GM21825 (cell line): ENCODE measurements around the gene H1-8.

ENCODE experiments used
- ATAC-seq: cut with Tn5 transposase; IDR thresholded peaks from one replicate; pipeline ENCODE4 v1.9.1; 2021; ENCODE audit warnings: mild to moderate bottlenecking, moderate library complexity; ENCODE audit not compliant: unreplicated experiment

Gene H1-8

GRCh38 chr3:129555153-129555550 lies 12.2 kb downstream of the H1-8 start:
- ATAC-seq = no peak

DNA sequence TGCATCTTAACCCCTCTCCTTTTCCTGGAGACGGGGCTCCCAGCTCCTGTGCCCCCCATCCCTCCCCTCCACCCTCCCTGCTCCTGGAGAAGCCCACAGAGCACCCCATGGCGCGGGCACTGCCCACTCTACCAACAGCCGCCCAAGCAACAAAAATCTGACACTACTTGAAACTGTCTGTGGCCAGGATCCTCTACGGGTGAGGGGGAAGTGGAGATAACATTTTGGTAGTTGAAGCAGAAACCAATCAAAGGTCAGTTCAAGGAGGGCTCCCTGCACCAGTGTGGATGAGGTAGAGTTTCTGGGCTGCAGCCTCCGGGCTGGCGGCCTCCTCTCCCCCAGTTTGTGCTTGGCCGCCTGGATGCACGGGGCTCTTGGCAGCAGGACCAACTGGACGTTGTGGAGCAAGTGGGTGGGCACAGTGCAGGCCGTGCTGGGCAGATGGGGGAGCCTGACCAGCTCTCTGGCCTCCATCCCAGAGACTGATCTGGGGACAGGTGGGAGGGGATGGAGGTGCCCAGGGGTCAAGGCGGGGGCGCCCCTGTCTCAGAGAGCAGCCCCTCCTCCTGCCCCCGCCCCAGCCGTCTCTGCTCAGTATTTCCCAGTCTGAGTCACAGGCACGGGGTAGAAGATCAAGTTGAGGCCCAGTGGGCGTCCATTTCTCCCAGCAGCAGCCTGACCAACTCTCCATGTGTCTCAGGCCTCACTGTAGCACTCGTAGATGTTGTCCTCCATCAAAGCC lies 12.8 kb downstream of the H1-8 start:
- no peak for ATAC-seq

DNA sequence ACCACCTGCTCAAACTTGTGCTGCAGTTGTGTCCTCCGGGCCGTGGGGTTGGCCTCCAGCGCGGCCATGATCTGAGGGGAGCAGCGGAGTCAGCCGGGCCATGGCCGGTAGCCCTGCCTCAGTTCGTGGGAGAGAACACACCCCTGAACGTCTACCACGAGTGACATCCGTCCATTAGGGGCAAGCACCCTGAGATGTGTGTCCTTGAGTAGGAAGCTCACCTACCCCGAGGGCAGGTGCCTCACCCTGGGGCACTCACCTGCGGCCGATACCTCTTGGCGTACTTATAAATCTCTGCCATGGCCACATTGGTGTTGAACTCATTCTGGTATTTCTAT lies 13.4 kb downstream of the H1-8 start:
- no peak for ATAC-seq

DNA sequence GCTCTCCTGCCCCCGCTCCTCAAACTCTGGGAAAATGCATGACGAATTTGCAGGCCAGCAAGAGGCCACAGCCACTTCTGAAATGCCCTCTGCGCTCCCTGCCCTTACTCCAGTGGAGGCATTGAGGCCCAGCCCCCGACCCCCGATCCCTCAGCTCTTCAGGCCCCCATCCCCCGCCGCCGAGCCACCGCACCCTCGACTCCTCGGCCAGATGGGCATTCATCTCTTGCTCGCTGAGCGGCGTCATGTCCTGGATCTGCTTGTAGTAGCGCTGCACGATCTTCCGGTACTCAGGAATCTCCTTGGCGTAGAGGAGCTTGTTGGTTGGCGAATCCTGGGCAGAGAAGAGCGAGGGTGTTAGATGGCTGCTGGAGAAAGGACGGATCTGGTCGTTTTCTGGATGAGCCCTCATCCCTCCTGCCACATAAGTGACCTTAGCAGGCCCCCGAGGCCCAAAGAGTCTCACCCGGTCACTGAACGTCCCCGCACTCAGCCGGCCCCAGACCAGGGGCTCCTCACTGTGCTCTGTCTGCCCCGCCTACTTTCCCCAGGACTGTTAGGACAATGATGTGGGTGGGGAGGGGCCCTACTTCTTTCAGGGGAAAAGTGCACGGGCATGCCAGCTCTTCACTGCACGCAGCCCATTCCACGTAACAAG lies 14.0 kb downstream of the H1-8 start:
- ATAC-seq = no peak

- ATAC-seq = no peak
Observed at GRCh38 chr3:129557548-129557894, 14.5 kb downstream of the H1-8 start.

- no peak for ATAC-seq
Observed at GRCh38 chr3:129558081-129558771, 15.3 kb downstream of the H1-8 start.

DNA sequence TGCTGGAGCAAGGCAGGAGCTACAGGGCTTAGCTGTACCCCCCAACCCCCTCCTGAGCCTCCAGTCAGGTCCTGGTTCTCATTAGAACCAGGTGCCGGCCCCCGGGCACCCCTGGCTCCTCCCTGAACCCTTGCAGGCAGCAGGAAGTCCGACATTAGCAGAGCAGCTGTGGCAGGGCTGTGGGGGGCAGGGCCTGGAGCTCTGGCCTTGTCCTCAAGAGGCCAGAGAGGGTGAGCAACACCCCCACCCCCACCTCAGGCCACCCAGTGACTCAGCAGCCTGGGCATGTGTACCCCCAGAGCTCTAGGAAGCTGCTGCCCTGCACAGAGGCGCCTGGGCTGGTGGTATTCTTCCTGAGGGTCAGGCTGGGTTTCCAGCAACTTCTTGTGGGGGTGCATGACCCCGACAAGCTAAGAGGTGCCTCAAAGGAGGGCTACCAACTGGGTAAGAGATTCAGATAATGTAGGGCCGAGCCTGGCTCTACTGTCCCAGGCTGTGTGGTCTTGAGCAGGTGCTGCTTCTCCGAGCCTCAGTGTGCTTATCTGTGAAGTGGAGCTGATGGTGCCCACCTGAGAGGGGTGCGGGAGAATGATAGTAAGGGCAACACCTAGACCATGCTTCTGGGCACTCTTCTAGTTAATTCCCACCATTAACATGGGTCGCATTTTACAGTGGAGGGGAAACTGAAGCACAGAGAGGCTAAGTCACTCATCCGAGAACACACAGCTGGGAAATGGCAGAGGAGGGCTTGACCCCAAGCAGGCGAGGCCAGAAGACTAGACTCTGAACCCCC lies 16.0 kb downstream of the H1-8 start:
- ATAC-seq = no peak

- no peak for ATAC-seq
Observed at GRCh38 chr3:129559565-129560079, 16.6 kb downstream of the H1-8 start.

- no peak for ATAC-seq
Observed at GRCh38 chr3:129560269-129560787, 17.4 kb downstream of the H1-8 start.

GRCh38 chr3:129560911-129561594 lies 18.1 kb downstream of the H1-8 start:
- no peak for ATAC-seq

DNA sequence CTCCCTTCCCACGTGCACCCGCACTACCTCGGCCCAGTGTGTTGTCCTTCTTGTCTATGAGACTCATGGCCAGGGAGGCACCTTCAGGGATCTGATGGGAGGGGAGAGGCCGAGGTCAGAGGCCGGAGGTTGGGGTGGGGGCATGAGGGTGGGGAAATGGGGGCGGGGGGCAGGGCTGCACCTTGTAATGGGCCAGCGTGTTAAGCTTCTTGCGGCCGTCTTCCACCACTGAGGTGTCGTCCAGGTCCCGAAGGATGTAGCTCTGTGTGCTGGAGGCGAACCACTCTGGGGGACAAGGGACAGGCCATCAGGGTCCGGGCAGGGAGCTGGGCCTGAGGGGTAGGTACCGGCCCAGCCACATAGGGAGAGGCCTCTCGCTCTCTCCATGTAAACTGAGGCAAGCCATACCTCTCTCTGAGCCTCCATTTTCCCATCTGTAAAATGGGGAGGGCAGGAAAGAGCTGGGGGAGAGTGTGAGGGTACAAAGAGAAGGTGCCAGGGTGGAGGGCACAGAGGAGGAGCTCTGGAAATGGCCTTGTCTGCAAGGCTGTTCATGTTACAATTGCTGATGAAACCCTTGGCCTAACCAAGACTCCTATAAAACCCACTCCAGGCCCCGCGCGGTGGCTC lies 18.8 kb downstream of the H1-8 start:
- no peak for ATAC-seq

- no peak for ATAC-seq
Observed at GRCh38 chr3:129562803-129563202, 19.8 kb downstream of the H1-8 start.

DNA sequence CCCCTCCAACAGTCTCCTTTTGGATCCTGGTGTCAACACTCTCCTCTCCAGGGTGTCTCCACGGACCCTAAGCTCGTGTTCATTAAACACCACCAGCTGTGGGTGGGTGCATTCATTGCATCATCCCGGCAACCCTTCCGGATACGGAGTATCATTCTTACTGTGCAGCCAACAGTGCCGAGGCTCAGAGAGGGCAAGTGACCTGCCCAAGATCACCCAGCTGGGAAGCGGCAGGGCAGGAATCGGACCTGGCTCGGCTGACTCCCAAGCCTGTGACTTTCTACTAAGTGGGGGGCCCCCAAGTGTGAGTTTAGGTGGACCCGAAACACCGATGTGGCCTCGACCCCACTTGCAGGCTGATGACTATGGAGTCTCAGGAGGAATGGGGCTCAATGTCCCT lies 20.4 kb downstream of the H1-8 start:
- ATAC-seq = no peak

DNA sequence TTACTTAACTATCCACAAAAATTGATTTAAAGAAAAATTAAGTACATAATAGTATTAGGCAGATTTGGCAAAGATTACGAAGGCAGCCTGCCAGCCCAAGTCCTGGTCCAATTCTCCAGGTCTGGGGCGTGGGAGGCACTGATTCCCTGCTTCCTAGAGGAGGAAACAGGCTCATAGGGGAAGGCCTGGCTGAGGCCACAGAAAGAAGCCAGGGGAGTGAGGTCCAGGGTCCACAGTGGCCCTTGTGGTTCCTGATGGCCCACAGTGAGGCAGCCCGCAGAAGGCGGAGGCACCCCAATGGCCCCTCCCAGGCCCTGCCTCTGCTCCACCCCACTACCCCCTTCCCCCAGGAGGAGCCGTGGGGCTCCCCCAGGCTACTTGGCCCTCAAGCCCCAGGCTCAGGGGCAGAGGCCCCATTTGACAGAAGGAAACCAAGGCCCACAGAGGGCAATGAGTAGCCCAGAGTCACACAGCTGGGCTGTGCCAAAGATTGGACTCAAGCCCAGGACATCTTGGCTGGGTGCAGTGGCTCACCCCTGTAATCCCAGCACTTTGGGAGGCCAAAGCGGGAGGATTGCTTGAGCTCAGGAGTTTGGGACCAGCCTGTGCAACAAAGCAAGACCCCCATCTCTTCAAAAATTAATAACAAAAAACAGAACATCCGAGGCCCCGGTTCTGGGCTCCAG lies 21.0 kb downstream of the H1-8 start:
- no peak for ATAC-seq

GRCh38 chr3:129564981-129565644 lies 22.1 kb downstream of the H1-8 start:
- no peak for ATAC-seq

- no peak for ATAC-seq
Observed at GRCh38 chr3:129565902-129566301, 22.9 kb downstream of the H1-8 start.

DNA sequence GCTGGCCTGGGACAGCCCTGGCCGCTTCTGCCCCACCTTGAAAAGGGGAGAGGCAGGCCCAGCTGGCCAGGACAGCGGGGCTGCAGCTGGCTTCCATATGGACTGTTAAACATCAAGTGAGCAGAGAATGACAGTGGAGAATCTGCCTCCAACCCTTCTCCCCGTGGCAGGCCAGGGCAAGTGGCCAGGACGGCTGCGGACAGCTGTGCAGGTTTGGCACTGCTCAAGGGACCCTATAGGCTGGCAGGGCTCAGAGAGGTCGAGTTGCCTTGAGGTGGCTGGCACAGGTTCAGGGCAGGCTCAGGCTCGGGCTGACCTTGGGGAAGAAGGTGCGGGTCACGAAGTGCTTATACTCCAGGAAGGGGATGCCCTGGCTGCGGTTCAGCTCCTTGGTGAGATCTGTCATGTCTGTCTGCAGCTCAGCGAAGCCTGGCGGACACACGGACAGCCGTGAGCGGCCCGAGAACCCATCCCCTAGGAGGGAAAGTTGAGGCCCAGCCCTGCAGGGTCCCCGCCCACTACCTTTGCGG lies 24.3 kb downstream of the H1-8 start:
- ATAC-seq = no peak

- ATAC-seq = no peak
Observed at GRCh38 chr3:129567939-129568338, 25.0 kb downstream of the H1-8 start.

GRCh38 chr3:129569856-129570255 lies 26.9 kb downstream of the H1-8 start:
- ATAC-seq = no peak
